CD14-positive monocyte (primary cell): ENCODE results near the gene HOXC12. TPM values are rescaled to one million over a fixed set of nuclear protein-coding genes. Genes with fewer than 3 reads are reported as not detected.

Source experiments
- DNase-seq, 3 donors: peaks; one replicate each; pipeline ENCODE4 v3.0.0-alpha.2; 2011 to 2022
- H2AFZ ChIP-seq: 2 replicates; pipeline ENCODE4 v1.6.0; 2012; ENCODE audit warnings: mild to moderate bottlenecking, low read depth, low read length, inconsistent platforms; ENCODE audit not compliant: insufficient read depth, poor library complexity, severe bottlenecking
- H3K27ac ChIP-seq, 2 donors: 1 replicate in 1 of 2; 2 replicates in 1 of 2; pipeline ENCODE4 v1.5.1; 2012 to 2013; ENCODE audit warnings: low read length in 2 of 2, control low read depth in 1 of 2, inconsistent platforms in 1 of 2, low read depth in 1 of 2, mild to moderate bottlenecking in 1 of 2
- H3K27me3 ChIP-seq, 2 donors: one replicate each; pipeline versions ENCODE4 v1.6.0 to v1.6.1; 2011 to 2013; ENCODE audit warnings: low read length in 2 of 2; ENCODE audit not compliant: control insufficient read depth in 2 of 2, insufficient read depth in 2 of 2
- H3K36me3 ChIP-seq, 2 donors: replicated peaks in 1 of 2; 1 replicate in 1 of 2; 2 replicates in 1 of 2; pipeline versions ENCODE4 v1.5.1 to v1.6.1; 2012 to 2013; ENCODE audit warnings: low read length in 2 of 2, control low read depth in 1 of 2, inconsistent platforms in 1 of 2, mild to moderate bottlenecking in 1 of 2; ENCODE audit not compliant: insufficient read depth in 2 of 2, control insufficient read depth in 1 of 2
- H3K4me1 ChIP-seq, 2 donors: 1 replicate in 1 of 2; 2 replicates in 1 of 2; pipeline versions ENCODE4 v1.5.1 to v1.6.1; 2012 to 2013; ENCODE audit warnings: low read length in 2 of 2, control low read depth in 1 of 2, inconsistent platforms in 1 of 2, mild to moderate bottlenecking in 1 of 2, moderate library complexity in 1 of 2; ENCODE audit not compliant: insufficient read depth in 2 of 2, control insufficient read depth in 1 of 2
- H3K4me2 ChIP-seq: replicated peaks from 2 replicates; pipeline ENCODE3; 2012; ENCODE audit warnings: low read length, moderate library complexity, mild to moderate bottlenecking; ENCODE audit not compliant: poor library complexity, severe bottlenecking; ENCODE audit errors: extremely low read depth
- H3K4me3 ChIP-seq, 3 experiments: fragments of 200-600 bp in 1 of 3; sonication (generic) in 1 of 3; replicated peaks in 1 of 3; 1 replicate in 2 of 3; 2 replicates in 1 of 3; pipeline ENCODE4 v1.5.1; 2011 to 2013; ENCODE audit warnings: low read length in 3 of 3, mild to moderate bottlenecking in 3 of 3, control low read depth in 2 of 3, low read depth in 2 of 3, inconsistent platforms in 1 of 3, moderate library complexity in 1 of 3
- H3K79me2 ChIP-seq: 2 replicates; pipeline ENCODE4 v1.6.0; 2012; ENCODE audit warnings: mild to moderate bottlenecking, control low read depth, inconsistent platforms, low read length, moderate library complexity; ENCODE audit not compliant: insufficient read depth
- H3K9ac ChIP-seq: 2 replicates; pipeline ENCODE4 v1.6.0; 2017; ENCODE audit warnings: low read length, mild to moderate bottlenecking; ENCODE audit not compliant: insufficient read depth, poor library complexity, severe bottlenecking
- H3K9me3 ChIP-seq, 2 donors: replicated peaks in 1 of 2; 1 replicate in 1 of 2; 2 replicates in 1 of 2; pipeline versions ENCODE4 v1.5.1 to v1.6.1; 2012 to 2013; ENCODE audit warnings: low read length in 2 of 2, control low read depth in 1 of 2; ENCODE audit not compliant: control insufficient read depth in 1 of 2, insufficient read depth in 1 of 2
- H4K20me1 ChIP-seq: 2 replicates; pipeline ENCODE4 v1.6.0; 2012; ENCODE audit warnings: mild to moderate bottlenecking, low read length, control low read depth, moderate library complexity; ENCODE audit not compliant: insufficient read depth
- H3K27ac Mint-ChIP-seq, 7 donors: one replicate each; pipeline ENCODE4 v1.8.0; 2020; ENCODE audit warnings: mild to moderate bottlenecking in 7 of 7, mixed read lengths in 7 of 7, moderate library complexity in 6 of 7, inconsistent platforms in 2 of 7
- H3K27me3 Mint-ChIP-seq, 3 donors: one replicate each; pipeline ENCODE4 v1.8.0; 2021 to 2022; ENCODE audit warnings: low read depth in 3 of 3, mild to moderate bottlenecking in 3 of 3, mixed read lengths in 3 of 3, moderate library complexity in 3 of 3, inconsistent platforms in 1 of 3
- H3K36me3 Mint-ChIP-seq, 2 donors: one replicate each; pipeline ENCODE4 v1.8.0; 2020; ENCODE audit warnings: mixed read lengths in 2 of 2, inconsistent platforms in 1 of 2, mild to moderate bottlenecking in 1 of 2
- H3K4me1 Mint-ChIP-seq: one replicate; pipeline ENCODE4 v1.8.0; 2020; ENCODE audit warnings: mild to moderate bottlenecking, mixed read lengths
- H3K4me3 Mint-ChIP-seq, 2 donors: one replicate each; pipeline ENCODE4 v1.8.0; 2020; ENCODE audit warnings: mild to moderate bottlenecking in 2 of 2, mixed read lengths in 2 of 2, moderate library complexity in 1 of 2
- H3K9me3 Mint-ChIP-seq, 7 donors: one replicate each; pipeline ENCODE4 v1.8.0; 2020 to 2022; ENCODE audit warnings: mixed read lengths in 7 of 7, mild to moderate bottlenecking in 6 of 7, moderate library complexity in 6 of 7, inconsistent platforms in 2 of 7
- WGBS: methylation state at CpG from one replicate; pipeline ENCODE4 v1.1.5; 2013; ENCODE audit warnings: missing lambda C conversion rate; ENCODE audit not compliant: insufficient coverage; 5-methylcytosine and 5-hydroxymethylcytosine counted together
- intact Hi-C, 2 donors: fragments of 100-400 bp; cut with micrococcal nuclease; formaldehyde crosslinking; loops; one replicate each; pipeline versions ENCODE4 v1.15.0 to v1.15.1; 2023
- polyA plus RNA-seq, 3 donors: library from polyadenylated mRNA; depleted of rRNA in 1 of 3; unstranded in 2 of 3; stranded (reverse) in 1 of 3; fragments of 300-500 nt in 2 of 3; fragments of >200 nt in 1 of 3; fragmentation: Illumina TruSeq in 2 of 3; gene quantifications; 1 replicate in 2 of 3; 2 replicates in 1 of 3; pipeline ENCODE4 v1.2.3, GENCODE V29; 2012 to 2021
- TF ChIP-seq, protein P1 (sequence below): fragments of 200-600 bp; IDR thresholded peaks from one replicate; pipeline ENCODE4 v1.8.0; 2022; ENCODE audit warnings: antibody characterized with exemption, mild to moderate bottlenecking

Gene HOXC12
- polyA plus RNA-seq, 3 donors, result not detected

DNA sequence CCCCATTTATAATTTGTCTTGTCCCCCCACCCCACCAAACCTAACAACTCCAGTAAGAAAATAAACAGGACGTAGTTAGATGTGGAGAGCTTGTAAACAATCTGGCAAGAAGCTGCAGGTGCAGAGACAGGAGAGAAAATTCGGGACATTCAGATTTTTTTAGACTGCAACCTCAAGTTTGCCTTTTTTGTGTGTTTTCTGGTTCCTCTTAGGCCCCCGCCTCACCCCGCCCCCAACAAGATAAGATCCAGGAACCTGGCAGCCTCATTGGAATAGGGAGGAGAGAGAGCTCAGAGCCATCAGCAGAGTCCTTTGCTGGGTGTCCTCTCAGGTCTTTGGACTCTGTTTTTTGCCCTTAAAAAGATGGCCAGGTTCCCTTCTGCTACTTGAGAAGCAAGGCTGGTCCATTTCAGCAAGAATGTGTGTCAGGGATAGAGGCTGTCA, 33.1 kb downstream of the HOXC12 start:
- no peak for DNase-seq
- no peaks in the 10 kb centered on the region for H3K79me2 ChIP-seq
- no CpG with 5 or more reads among the region's 4 CpGs for WGBS

DNA sequence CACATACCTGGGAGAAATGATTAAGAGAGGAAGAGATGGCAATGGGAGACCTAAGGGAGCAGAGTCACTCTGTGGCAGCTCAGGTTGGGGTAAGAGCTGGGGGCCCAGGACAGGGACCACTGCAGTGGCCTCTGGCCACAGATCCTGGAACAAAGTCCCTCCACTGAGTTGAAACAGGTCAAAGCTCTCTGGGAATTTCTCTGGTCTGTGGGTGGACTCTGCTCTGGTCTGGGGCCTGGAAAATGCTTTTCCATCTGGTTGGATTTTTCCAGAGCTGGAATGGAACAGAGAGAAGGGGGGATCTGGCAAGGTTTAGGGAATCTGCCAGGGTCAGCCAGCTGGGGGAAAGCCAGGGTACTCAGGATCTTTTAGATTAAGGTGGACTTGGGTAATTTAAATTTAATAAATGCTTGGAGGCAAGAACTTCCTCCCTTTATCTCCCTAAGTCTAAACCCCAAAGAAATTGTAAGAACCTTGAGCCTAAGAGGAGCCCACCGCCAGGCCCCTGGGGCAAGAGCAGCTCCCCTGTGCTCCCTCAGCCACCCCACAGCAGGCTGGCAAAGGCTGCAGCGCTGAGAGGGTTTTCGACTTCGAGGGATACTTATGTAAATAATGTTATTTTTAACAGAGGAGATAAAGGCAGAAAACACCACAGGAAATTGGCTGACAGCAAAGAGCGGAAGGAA, 34.0 kb downstream of the HOXC12 start:
- Mint-ChIP-seq H3K27me3 (peaks cover 97 to 100% (median 100%) of the 10 kb centered on the region in 3 donors), H3K27ac (no peak overlapping the region), H3K4me1 (peaks cover 36% of the 10 kb centered on the region), H3K36me3 (peaks cover 2 to 26% of the 10 kb centered on the region in 2 donors), H3K9me3 (peaks cover 10 to 68% (median 48%) of the 10 kb centered on the region in 7 donors), H3K4me3 (peak overlapping the region in 1 of 2 donors; percentile 80)
- TF ChIP-seq, protein P1, sequence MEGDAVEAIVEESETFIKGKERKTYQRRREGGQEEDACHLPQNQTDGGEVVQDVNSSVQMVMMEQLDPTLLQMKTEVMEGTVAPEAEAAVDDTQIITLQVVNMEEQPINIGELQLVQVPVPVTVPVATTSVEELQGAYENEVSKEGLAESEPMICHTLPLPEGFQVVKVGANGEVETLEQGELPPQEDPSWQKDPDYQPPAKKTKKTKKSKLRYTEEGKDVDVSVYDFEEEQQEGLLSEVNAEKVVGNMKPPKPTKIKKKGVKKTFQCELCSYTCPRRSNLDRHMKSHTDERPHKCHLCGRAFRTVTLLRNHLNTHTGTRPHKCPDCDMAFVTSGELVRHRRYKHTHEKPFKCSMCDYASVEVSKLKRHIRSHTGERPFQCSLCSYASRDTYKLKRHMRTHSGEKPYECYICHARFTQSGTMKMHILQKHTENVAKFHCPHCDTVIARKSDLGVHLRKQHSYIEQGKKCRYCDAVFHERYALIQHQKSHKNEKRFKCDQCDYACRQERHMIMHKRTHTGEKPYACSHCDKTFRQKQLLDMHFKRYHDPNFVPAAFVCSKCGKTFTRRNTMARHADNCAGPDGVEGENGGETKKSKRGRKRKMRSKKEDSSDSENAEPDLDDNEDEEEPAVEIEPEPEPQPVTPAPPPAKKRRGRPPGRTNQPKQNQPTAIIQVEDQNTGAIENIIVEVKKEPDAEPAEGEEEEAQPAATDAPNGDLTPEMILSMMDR, result no peak
- Histone ChIP-seq H2AFZ (no peak overlapping the region), H3K79me2 (no peaks in the 10 kb centered on the region), H3K4me3 (no peak overlapping the region), H3K4me2 (no peak overlapping the region), H3K9ac (no peak overlapping the region), H3K9me3 (peaks cover 28 to 81% of the 10 kb centered on the region in 2 donors), H3K27ac (no peak overlapping the region), H3K4me1 (peaks cover 23 to 26% of the 10 kb centered on the region in 2 donors), H3K36me3 (no peaks in the 10 kb centered on the region), H4K20me1 (no peaks in the 10 kb centered on the region), H3K27me3 (peaks cover 91 to 100% of the 10 kb centered on the region in 2 donors)
- DNase-seq, result no peak
- intact Hi-C loops, result loop anchor here in 1 of 2 donors (10.0 kb wide), 1 partner anchor 294 kb away; no protein-coding TSS in a partner anchor
- WGBS, result 0% methylated on average over 1 of the region's 5 CpGs

More for the DNA sequence above, 33.1 kb downstream of the HOXC12 start:
- peaks cover 6 to 34% of the 10 kb centered on the region in 2 donors for H3K36me3 Mint-ChIP-seq
- Histone ChIP-seq H3K9ac (no peak overlapping the region), H3K4me1 (peaks cover 30 to 35% of the 10 kb centered on the region in 2 donors), H2AFZ (no peak overlapping the region), H3K4me2 (no peak overlapping the region), H3K36me3 (no peaks in the 10 kb centered on the region), H3K9me3 (peaks cover 36 to 83% of the 10 kb centered on the region in 2 donors), H4K20me1 (no peaks in the 10 kb centered on the region), H3K27me3 (peaks cover 91 to 100% of the 10 kb centered on the region in 2 donors), H3K4me3 (no peak overlapping the region), H3K27ac (no peak overlapping the region)
- TF ChIP-seq, protein P1, result no peak
- peaks cover 16 to 77% (median 50%) of the 10 kb centered on the region in 7 donors for H3K9me3 Mint-ChIP-seq
- intact Hi-C loops, result loop anchor here in 1 of 2 donors (10.0 kb wide), 1 partner anchor 293 kb away; no protein-coding TSS in a partner anchor
- H3K4me1 Mint-ChIP-seq, result peaks cover 42% of the 10 kb centered on the region
- peak overlapping the region in 1 of 2 donors; percentile 80 for H3K4me3 Mint-ChIP-seq
- no peak overlapping the region for H3K27ac Mint-ChIP-seq
- H3K27me3 Mint-ChIP-seq, result peaks cover 98 to 100% (median 100%) of the 10 kb centered on the region in 3 donors
